HFF-Myc (cell line): ENCODE measurements around the gene FRMD6.

Source experiments
- DNase-seq: peaks from one replicate; pipeline ENCODE4 v3.0.0-alpha.2; 2011; ENCODE audit warnings: low read depth; ENCODE audit errors: extremely low read depth
- H3K4me3 ChIP-seq: replicated peaks from 2 replicates; pipeline ENCODE4 v1.5.1; 2011; ENCODE audit warnings: low read depth, mild to moderate bottlenecking, control low read depth, low read length
- TF ChIP-seq, protein P1 (sequence below): IDR thresholded peaks from 2 replicates; pipeline ENCODE4 v1.5.1; 2012; ENCODE audit warnings: mild to moderate bottlenecking, low read depth, low read length, control low read depth; ENCODE audit errors: missing control alignments

Gene FRMD6

DNA sequence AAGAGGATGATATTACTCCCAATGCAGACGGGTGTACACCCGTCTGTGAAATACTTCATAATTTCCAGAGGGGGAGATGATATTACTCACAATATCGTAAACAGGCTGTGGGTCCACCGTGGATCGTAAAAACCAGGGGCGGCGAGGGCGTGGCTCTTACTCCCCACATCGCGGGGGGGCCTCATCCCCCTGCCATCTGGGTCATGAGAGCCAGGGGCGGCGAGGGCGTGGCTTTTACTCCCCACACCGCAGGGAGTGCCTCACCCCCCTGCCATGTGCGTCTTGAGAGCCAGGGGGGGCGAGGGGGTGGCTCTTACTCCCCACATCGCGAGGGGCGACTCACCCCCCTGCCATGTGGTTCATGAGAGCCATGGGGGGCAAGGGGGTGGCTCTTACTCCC lies 122.5 kb downstream of the FRMD6 start:
- TF ChIP-seq, protein P1, sequence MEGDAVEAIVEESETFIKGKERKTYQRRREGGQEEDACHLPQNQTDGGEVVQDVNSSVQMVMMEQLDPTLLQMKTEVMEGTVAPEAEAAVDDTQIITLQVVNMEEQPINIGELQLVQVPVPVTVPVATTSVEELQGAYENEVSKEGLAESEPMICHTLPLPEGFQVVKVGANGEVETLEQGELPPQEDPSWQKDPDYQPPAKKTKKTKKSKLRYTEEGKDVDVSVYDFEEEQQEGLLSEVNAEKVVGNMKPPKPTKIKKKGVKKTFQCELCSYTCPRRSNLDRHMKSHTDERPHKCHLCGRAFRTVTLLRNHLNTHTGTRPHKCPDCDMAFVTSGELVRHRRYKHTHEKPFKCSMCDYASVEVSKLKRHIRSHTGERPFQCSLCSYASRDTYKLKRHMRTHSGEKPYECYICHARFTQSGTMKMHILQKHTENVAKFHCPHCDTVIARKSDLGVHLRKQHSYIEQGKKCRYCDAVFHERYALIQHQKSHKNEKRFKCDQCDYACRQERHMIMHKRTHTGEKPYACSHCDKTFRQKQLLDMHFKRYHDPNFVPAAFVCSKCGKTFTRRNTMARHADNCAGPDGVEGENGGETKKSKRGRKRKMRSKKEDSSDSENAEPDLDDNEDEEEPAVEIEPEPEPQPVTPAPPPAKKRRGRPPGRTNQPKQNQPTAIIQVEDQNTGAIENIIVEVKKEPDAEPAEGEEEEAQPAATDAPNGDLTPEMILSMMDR: no peak
- no peak for DNase-seq
- no peak overlapping the region for H3K4me3 ChIP-seq

DNA sequence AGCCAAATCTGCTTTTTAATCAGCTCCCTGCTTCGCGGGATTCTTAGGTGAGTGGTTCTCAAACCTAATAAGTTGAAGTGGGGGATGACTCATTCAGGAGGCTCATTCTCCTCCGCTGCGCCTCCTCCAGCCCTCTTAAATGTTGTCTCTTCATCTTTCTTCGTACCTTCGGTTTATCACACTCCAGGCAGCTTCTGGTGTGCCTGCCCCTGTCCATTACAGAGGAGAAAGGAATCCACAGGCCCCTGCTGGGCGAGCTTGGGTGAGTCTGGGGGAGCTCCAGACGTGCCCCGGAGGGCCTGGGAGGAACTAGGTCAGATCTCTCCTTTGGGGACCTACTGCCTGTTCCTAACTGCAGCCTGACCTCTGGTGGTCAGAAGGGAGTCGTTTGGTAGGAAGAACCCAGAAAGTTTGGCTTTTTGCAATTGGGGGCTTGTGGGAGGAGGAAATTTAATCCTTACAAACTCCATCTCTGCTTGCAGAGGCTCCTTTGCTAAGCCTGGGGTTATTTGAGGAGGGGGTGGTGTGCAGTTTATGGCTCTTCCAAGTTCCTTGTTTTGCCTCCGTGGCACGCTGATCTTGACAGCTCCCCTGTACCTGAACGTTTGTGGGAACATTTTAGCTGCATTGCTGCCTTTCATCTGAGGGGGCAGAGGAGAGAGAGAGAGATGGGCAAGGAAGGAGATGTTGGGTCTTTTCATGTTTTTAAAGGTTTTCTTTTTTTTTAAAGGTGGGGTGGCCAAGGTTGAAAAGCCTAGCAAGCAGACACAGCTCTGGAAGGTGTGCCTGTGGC lies 124.6 kb downstream of the FRMD6 start:
- TF ChIP-seq, protein P1: peak; percentile 77
- no peak overlapping the region for H3K4me3 ChIP-seq
- peak; percentile 27 for DNase-seq

DNA sequence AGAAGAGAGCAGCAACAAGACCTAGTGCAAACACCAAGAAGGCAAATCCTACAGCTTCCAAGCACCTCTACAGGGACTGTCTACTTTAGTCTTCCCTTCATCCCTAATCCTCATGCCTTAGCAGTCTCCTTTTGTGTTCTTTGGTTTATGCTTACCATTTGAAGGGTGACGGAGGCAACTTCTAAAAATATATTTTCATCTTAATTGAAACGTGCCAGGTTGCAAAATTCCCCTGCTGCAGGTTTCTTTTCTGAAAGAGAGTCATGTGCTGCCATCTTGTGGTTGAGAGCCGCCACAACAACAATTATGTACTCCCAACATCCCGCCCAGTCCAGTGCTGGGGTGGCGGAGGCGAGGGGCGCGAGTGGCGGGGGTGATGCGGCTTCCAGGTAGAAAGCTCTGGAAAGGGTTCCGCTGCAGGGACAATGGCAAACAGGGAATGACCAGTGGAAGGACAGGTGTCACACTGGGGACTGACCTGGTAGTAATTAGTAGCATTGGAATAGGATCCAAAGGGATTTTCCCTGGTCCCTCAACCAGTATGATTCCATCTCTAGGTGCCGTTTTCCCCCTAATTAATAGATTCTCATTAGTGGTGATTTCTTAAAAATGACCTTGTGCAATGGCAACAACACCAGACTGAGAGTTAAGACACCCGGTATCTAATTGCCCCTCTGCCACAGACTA lies 128.4 kb downstream of the FRMD6 start:
- peak; percentile 43 for DNase-seq
- no peak overlapping the region for H3K4me3 ChIP-seq

More for the DNA sequence above, 128.4 kb downstream of the FRMD6 start:
- TF ChIP-seq, protein P1: peak; percentile 77
